HG03097 (cell line): ENCODE measurements around the gene ZNF22.

Experiments used
- ATAC-seq: cut with Tn5 transposase; IDR thresholded peaks from one replicate; pipeline ENCODE4 v1.9.1; 2021; ENCODE audit not compliant: unreplicated experiment, low FRiP score

The ZNF22 gene

GRCh38 chr10:45000752-45001380, at the start of gene ZNF22:
ZNF22 (plus strand) TSS chr10:45000923; CDS start chr10:45003369, 2,446 bp downstream.
- peak; percentile 71 for ATAC-seq

DNA sequence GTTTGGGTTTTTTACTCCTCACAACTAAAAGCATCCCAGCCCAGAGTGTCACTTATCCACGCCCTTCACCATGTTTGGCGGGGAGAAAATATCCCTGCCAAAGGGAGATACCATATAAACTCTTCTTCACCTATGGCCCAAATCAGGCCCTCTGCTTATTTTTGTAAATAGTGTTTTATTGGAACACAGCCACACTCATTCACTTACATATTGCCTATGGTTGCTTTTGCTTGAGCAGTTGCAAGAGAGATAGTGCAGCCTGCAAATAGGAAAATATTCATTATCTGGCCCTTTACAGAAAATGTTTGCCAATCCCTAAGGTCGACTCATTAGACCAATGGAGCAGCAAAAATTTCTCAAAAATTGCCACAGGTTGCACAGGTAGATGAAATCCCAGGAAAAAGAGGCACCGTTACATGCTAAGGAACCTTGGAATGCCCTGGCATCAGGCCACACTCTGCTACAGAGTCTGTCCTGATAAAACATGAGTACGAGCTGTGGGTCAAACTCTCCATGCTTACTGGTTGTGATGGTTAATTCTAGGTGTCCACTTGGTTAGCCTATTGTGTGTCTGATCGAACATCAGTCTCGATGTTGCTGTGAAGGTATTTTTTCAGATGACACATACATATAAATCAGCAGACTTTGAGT, 49.0 kb upstream of the ZNF22 start:
- no peak for ATAC-seq

DNA sequence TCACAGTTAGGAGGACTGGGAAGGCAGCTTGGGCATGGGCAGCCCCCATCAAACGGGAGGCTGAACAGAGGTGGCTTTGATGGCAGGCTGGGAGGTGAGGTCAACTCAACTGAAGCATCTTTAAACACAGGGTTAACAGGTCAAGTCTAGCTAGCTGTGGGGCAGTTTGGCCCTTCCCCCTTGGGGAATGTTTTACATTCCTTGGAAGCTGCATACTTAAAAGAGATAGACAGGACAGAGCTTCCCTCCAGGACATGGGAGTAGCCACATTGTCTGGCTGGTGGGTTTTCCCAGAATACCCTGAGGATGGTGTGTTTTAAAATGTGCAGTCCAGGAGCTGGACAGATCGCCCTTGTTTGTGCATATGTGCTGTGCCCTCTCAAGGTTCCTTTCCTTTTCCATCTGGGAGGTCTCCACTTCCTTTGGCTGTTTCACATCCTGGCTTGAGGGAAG, 47.9 kb upstream of the ZNF22 start:
- ATAC-seq = no peak

- no peak for ATAC-seq
Measured at GRCh38 chr10:44954042-44954441, 46.7 kb upstream of the ZNF22 start.

- no peak for ATAC-seq
Measured at GRCh38 chr10:44954962-44955361, 45.8 kb upstream of the ZNF22 start.

GRCh38 chr10:44955413-44956070, 45.2 kb upstream of the ZNF22 start:
- no peak for ATAC-seq

GRCh38 chr10:44956226-44956625, 44.5 kb upstream of the ZNF22 start:
- no peak for ATAC-seq

- no peak for ATAC-seq
Measured at GRCh38 chr10:44956717-44957706, 43.7 kb upstream of the ZNF22 start.

- no peak for ATAC-seq
Measured at GRCh38 chr10:44958196-44958897, 42.4 kb upstream of the ZNF22 start.

GRCh38 chr10:44958898-44959246, 41.9 kb upstream of the ZNF22 start:
- no peak for ATAC-seq

GRCh38 chr10:44959247-44960087, 41.3 kb upstream of the ZNF22 start, which contains the start of gene RASSF4:
RASSF4 (plus strand) TSS chr10:44959802; CDS start chr10:44970203, 10,401 bp downstream.
- ATAC-seq = peak; percentile 92

GRCh38 chr10:44960088-44960460, 40.6 kb upstream of the ZNF22 start:
- ATAC-seq = no peak

DNA sequence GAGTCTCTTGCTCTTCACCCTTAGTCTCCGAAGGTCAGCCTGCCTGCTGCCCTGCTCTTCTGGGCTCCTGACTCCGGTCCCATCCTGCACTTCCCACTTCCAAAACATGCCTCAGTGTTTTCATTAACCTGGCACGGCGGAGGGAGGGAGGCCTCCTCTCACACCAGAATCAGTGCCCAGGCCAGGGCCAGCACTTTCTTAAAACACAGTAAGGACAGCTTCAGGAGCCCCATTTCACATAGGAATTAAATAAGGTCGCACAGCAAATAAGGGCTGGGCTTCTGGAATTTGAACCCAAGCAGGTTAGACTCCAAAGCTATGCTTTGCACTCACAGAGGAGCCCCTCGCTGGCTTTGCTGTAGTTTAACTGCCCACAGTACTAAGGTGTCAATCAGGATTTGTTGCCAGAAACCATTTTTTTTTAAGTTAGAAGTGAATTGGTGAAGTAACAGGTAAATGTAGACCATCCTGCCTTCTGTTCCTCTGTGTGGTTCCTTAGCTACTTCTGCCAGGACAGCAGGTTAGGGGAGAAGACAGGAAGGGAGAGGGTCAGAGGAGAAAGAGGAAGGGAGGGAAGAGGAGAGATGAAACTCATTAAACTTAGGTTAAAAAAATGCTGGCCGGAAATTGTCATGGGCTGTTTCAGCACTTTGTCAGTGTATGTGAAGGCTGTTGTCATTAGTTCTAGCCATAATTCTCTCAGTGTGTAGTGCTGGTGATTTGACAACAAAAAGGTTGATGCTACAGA, 40.1 kb upstream of the ZNF22 start:
- ATAC-seq = no peak

DNA sequence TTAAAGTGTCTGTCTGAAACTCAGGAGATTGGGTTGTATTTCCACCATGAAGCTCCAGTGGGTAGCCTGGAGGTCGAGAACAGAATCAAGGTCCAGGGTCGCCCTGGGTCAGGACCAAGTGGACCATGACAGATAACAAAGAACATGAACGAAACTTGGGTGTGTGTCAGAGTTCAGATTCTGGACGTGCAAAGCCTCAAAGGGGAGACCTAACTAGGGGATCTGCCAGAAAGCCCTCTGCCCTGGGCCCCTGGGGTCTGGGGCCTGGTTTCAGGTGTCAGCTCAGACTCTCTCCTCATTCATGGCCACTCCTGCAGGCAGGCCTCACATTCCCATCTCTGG, 39.5 kb upstream of the ZNF22 start:
- no peak for ATAC-seq

DNA sequence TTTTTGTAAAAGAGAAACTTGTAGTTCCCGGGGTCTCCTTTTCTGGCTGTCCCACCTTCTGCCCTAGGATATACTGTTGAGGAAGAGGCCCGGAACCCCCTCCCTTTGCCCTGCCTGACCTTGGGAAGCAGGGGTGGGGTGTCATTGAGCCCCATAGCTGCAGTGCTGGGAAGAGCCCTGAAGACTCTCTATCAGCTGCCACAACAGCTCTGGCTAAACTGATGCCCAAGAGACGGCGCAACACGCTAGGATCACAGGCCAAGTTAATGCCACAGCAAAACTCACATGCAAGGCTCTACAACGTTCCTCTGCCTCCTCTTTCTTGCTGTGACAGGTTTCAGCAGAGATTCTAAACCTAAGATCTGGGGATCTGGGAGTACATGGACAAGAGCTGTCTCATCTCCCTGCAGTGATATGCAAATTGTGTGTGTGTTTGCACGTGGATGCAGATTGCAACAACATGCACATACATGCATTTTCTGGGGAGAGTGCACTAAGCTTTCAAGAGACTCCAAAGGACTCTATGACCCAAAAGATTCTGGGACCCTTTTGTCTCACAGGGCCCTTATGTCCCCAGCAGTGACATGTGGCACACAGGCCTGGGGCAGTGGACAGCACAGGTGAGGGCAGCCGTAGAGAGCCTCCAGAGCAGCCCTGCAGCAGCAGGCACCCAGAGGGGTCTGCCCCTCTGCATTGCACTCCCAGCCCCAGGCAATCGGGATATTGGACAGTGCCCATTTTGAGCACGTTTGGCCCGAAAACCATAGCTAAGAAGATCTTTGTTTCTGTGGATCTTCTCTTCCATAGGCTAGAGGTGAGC, 38.6 kb upstream of the ZNF22 start:
- ATAC-seq = no peak

DNA sequence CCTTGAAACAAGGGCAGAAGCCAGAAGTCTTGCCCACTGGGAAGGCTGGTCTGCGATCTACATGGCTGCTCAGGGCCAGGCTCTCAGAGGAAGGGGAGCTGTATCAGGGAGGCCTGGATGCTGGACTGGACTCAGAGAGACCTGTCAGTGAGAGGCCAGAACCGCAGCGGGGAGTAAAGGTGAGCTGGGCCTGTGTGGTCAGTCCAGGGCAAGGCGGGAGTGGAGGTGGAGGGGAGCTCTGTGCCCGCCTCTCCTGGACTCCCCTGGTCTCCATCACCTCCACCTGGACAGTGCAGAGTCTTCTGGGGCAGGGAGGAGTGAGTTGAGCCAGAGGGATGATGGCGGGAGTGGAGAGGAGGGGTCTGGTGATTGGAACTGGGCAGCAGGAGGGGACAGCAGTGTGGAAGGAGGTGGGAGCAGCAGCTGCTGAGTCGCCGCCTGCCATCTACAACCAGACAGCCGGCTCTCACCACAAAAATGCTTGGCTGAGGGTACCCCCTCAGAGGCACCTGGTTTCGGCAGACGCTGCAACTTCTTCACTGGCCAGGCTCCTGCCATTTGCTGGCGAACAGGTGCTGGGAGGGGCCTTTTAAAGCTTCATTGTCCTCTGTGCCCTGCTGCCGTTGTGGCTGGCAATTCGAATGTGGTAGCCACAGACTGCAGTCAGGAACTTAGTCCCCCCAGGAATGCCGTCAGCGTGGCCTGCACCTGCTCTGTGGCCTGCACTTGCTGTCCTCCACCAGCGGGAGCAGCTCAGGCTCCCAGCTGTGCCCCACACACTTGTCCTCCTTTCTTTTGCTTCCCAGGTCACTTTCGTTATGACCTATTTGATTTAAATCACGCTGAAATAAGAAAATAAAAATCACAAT, 37.6 kb upstream of the ZNF22 start:
- no peak for ATAC-seq
